ENCODE data around the gene ROBO4. TPM values are rescaled to one million over a fixed set of nuclear protein-coding genes. Genes with fewer than 3 reads are reported as not detected.

The ROBO4 gene
- polyA plus RNA-seq, 2 of the 4 experiments (the other 2 are of a cell fraction) = not detected

GRCh38 chr11:124863137-124863825, 34.4 kb downstream of the ROBO4 start:
- TF ChIP-seq, protein P1, sequence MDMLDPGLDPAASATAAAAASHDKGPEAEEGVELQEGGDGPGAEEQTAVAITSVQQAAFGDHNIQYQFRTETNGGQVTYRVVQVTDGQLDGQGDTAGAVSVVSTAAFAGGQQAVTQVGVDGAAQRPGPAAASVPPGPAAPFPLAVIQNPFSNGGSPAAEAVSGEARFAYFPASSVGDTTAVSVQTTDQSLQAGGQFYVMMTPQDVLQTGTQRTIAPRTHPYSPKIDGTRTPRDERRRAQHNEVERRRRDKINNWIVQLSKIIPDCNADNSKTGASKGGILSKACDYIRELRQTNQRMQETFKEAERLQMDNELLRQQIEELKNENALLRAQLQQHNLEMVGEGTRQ (IDR thresholded peaks at IDR 0.05) = peak; percentile 61
- no peak for TF ChIP-seq MAZ (IDR thresholded peaks at IDR 0.05; ENCODE audit: borderline replicate concordance, low read depth, low read length)
- ChIA-PET CTCF (no interaction called here), POLR2A (no interaction called here)
- DNase-seq (ENCODE audit: low read depth in 1 of 2, low spot score in 1 of 2) (no peak), ATAC-seq (peak; percentile 37 to 38; a peak in 3 of 6 replicates), FAIRE-seq (no peak)
- Histone ChIP-seq H3K4me2 (peak overlapping the region; percentile 85), H3K9me3 (0 out of 3 replicates have a peak, but pooled peaks cover 3% of the 10 kb centered on the region), H3K4me3 (peak overlapping the region; percentile 38; the same call in 2 of the 3 replicates), H3K27ac (no peak overlapping the region), H3K4me1 (peaks cover 14% of the 10 kb centered on the region; the same call in 2 of the 3 replicates)
- 6% methylated on average over 20 of the region's 31 CpGs for WGBS (ENCODE audit: missing lambda C conversion rate)

DNA sequence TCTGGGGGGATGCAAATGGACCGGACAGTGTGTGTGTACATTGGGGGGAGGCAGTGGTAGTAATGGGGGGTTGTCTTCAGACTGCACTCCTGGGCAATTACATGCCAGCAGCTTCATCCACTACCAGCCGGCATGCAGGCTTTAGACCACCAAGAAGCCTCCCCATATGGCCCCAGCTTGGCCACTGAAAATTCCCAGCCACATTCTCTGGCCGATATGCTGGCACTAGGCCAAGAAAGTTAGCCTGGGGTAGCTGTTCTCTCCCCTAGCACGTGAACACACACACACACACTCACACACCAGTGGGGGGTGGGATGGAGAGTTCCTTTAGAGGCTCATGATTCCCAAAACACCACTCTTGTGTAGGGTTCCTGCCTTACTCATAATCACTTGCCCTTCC, 36.0 kb downstream of the ROBO4 start:
- CTCF ChIA-PET = interaction anchor here (1.3 kb wide), 1 partner anchor 15 kb away, joined by 4 read pairs; no protein-coding TSS in a partner anchor
- peaks cover 14% of the 10 kb centered on the region; the same call in 1 of the 3 replicates for H3K4me1 ChIP-seq
- 0 out of 3 replicates have a peak, but pooled peaks cover 3% of the 10 kb centered on the region for H3K9me3 ChIP-seq
- TF ChIP-seq POLR2A (IDR thresholded peaks at IDR 0.05; ENCODE audit: low read length) (no peak), KDM5A (IDR thresholded peaks at IDR 0.05) (no peak), RCOR1 (IDR thresholded peaks at IDR 0.05; ENCODE audit: low read depth, low read length) (no peak), RFX5 (IDR thresholded peaks at IDR 0.05) (no peak), HDAC2 (IDR thresholded peaks at IDR 0.05) (no peak), FOXS1 (CRISPR knock-in tag; IDR thresholded peaks at IDR 0.05) (no peak), HOXB5 (CRISPR knock-in tag; IDR thresholded peaks at IDR 0.05) (no peak), HOXB13 (CRISPR knock-in tag; IDR thresholded peaks at IDR 0.05; ENCODE audit: low read depth) (no peak), EHMT2 (IDR thresholded peaks at IDR 0.05; ENCODE audit: low read depth) (no peak), GATA3 (IDR thresholded peaks at IDR 0.05; ENCODE audit: borderline replicate concordance) (no peak), PHF8 (IDR thresholded peaks at IDR 0.05; ENCODE audit: borderline replicate concordance, low read depth) (no peak), CHD2 (IDR thresholded peaks at IDR 0.05; ENCODE audit: low read length, partially characterized antibody) (no peak), FOSL2 (IDR thresholded peaks at IDR 0.05) (no peak), FOSL2 (CRISPR knock-in tag; IDR thresholded peaks at IDR 0.05) (no peak), MAFK (IDR thresholded peaks at IDR 0.05; ENCODE audit: partially characterized antibody) (no peak), PBX3 (IDR thresholded peaks at IDR 0.05) (no peak)
- TF ChIP-seq, protein P2, sequence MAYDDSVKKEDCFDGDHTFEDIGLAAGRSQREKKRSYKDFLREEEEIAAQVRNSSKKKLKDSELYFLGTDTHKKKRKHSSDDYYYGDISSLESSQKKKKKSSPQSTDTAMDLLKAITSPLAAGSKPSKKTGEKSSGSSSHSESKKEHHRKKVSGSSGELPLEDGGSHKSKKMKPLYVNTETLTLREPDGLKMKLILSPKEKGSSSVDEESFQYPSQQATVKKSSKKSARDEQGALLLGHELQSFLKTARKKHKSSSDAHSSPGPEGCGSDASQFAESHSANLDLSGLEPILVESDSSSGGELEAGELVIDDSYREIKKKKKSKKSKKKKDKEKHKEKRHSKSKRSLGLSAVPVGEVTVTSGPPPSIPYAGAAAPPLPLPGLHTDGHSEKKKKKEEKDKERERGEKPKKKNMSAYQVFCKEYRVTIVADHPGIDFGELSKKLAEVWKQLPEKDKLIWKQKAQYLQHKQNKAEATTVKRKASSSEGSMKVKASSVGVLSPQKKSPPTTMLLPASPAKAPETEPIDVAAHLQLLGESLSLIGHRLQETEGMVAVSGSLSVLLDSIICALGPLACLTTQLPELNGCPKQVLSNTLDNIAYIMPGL (CRISPR knock-in tag; IDR thresholded peaks at IDR 0.05; ENCODE audit: borderline replicate concordance) = no peak
- 11% methylated on average over 4 of the region's 4 CpGs for WGBS (ENCODE audit: missing lambda C conversion rate)
- FAIRE-seq = no peak
- no peak overlapping the region for H3K4me2 ChIP-seq
- H3K27ac ChIP-seq = no peak overlapping the region
- no peak for DNase-seq (ENCODE audit: low read depth in 1 of 2, low spot score in 1 of 2)
- POLR2A ChIA-PET = no interaction called here
- no peak for ATAC-seq
- H3K4me3 ChIP-seq = no peak overlapping the region

DNA sequence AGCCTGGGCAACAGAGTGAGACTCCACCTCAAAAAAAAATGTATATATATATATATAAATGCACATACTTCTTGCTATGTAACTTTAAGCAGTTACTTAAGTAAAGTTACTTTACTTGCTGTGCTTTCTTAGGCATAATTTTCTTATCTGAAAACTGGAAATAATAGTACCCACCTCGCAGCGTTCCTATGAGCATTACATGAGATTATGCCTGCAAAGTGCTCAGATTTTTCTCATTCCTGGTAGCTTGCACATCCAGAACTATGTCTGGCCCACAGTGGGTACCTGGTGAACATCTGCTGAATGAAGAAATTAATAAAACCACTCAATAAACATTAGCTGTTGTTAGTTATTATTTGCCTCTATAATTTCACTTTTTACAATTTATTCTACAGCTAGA, 38.5 kb downstream of the ROBO4 start:
- no peak for FAIRE-seq
- 0 out of 3 replicates have a peak, but pooled peaks cover 6% of the 10 kb centered on the region for H3K4me1 ChIP-seq
- H3K4me3 ChIP-seq = no peak overlapping the region
- H3K27ac ChIP-seq = no peak overlapping the region
- DNase-seq (ENCODE audit: low read depth in 1 of 2, low spot score in 1 of 2) = no peak
- no peak for ATAC-seq
- no peak overlapping the region for H3K4me2 ChIP-seq
- no peaks in the 10 kb centered on the region for H3K9me3 ChIP-seq
- ChIA-PET POLR2A (no interaction called here), CTCF (interaction anchor here (0.9 to 1.3 kb wide), 5 partner anchors 10 to 21 kb away, joined by 3 to 5 read pairs (median 3); no protein-coding TSS in a partner anchor)
- WGBS (ENCODE audit: missing lambda C conversion rate) = 2% methylated on average over 2 of the region's 2 CpGs
- no peak for TF ChIP-seq RARB (CRISPR knock-in tag; IDR thresholded peaks at IDR 0.05)
- TF ChIP-seq MYC (IDR thresholded peaks at IDR 0.05; ENCODE audit: borderline replicate concordance, low read length) = no peak
- TF ChIP-seq PHF8 (IDR thresholded peaks at IDR 0.05; ENCODE audit: borderline replicate concordance, low read depth) = no peak
- TF ChIP-seq SMC3 (IDR thresholded peaks at IDR 0.05) = no peak
- TF ChIP-seq CTCF (IDR thresholded peaks at IDR 0.05) = no peak
- TF ChIP-seq KDM1A (IDR thresholded peaks at IDR 0.05; ENCODE audit: low read depth) = no peak
- no peak for TF ChIP-seq NFE2L2 (conservative IDR thresholded peaks at IDR 0.05; ENCODE audit: low read length)
- no peak for TF ChIP-seq ZFP36 (IDR thresholded peaks at IDR 0.05; ENCODE audit: borderline replicate concordance, partially characterized antibody)
- no peak for TF ChIP-seq CBX2 (IDR thresholded peaks at IDR 0.05; ENCODE audit: borderline replicate concordance, low read depth)
- no peak for TF ChIP-seq RNF2 (IDR thresholded peaks at IDR 0.05; ENCODE audit: borderline replicate concordance, low read depth)
- TF ChIP-seq EHMT2 (IDR thresholded peaks at IDR 0.05; ENCODE audit: low read depth) = no peak
- no peak for TF ChIP-seq HEYL (CRISPR knock-in tag; IDR thresholded peaks at IDR 0.05)
- TF ChIP-seq NPAS2 (CRISPR knock-in tag; IDR thresholded peaks at IDR 0.05; ENCODE audit: borderline replicate concordance) = no peak
- TF ChIP-seq HOXB5 (CRISPR knock-in tag; IDR thresholded peaks at IDR 0.05) = no peak
- no peak for TF ChIP-seq EP300 (IDR thresholded peaks at IDR 0.05)
